Measurements from ENCODE around the gene MCHR1.

GRCh38 chr22:40685406-40685805 lies 6.1 kb downstream of the MCHR1 start:
- TF ChIP-seq ZBTB11 (CRISPR knock-in tag; IDR thresholded peaks at IDR 0.05): no peak
- TF ChIP-seq JUNB (CRISPR knock-in tag; conservative IDR thresholded peaks at IDR 0.05): no peak
- TF ChIP-seq CTCF (IDR thresholded peaks at IDR 0.05 in 2 of 3, conservative IDR thresholded peaks at IDR 0.05 in 1 of 3; ENCODE audit: insufficient read depth in 2 of 3, low read depth in 1 of 3, low read length in 3 of 3): no peak
- TF ChIP-seq, protein P1, sequence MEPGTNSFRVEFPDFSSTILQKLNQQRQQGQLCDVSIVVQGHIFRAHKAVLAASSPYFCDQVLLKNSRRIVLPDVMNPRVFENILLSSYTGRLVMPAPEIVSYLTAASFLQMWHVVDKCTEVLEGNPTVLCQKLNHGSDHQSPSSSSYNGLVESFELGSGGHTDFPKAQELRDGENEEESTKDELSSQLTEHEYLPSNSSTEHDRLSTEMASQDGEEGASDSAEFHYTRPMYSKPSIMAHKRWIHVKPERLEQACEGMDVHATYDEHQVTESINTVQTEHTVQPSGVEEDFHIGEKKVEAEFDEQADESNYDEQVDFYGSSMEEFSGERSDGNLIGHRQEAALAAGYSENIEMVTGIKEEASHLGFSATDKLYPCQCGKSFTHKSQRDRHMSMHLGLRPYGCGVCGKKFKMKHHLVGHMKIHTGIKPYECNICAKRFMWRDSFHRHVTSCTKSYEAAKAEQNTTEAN (CRISPR knock-in tag; IDR thresholded peaks at IDR 0.05): no peak
- no peak for TF ChIP-seq GATAD2B (IDR thresholded peaks at IDR 0.05; ENCODE audit: borderline replicate concordance)
- TF ChIP-seq BHLHE40 (IDR thresholded peaks at IDR 0.05; ENCODE audit: low read length): no peak
- TF ChIP-seq, protein P2, sequence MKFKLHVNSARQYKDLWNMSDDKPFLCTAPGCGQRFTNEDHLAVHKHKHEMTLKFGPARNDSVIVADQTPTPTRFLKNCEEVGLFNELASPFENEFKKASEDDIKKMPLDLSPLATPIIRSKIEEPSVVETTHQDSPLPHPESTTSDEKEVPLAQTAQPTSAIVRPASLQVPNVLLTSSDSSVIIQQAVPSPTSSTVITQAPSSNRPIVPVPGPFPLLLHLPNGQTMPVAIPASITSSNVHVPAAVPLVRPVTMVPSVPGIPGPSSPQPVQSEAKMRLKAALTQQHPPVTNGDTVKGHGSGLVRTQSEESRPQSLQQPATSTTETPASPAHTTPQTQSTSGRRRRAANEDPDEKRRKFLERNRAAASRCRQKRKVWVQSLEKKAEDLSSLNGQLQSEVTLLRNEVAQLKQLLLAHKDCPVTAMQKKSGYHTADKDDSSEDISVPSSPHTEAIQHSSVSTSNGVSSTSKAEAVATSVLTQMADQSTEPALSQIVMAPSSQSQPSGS (CRISPR knock-in tag; IDR thresholded peaks at IDR 0.05): no peak
- TF ChIP-seq YY1 (IDR thresholded peaks at IDR 0.05; ENCODE audit: borderline replicate concordance in 1 of 3, control insufficient read depth in 1 of 3, extremely low read depth in 1 of 3, insufficient read depth in 3 of 3, insufficient read length in 1 of 3, insufficient replicate concordance in 2 of 3, low read depth in 1 of 3, low read length in 2 of 3): no peak
- no peak for TF ChIP-seq NFYB (IDR thresholded peaks at IDR 0.05; ENCODE audit: extremely low read depth, insufficient read length)
- no peak for TF ChIP-seq MED1 (CRISPR knock-in tag; IDR thresholded peaks at IDR 0.05; ENCODE audit: borderline replicate concordance)
- no peak for TF ChIP-seq CREB1 (IDR thresholded peaks at IDR 0.05)
- no peak for TF ChIP-seq CREB1 (CRISPR knock-in tag; IDR thresholded peaks at IDR 0.05)
- no peak for TF ChIP-seq MAFK (IDR thresholded peaks at IDR 0.05; ENCODE audit: low read length)
- no peak for TF ChIP-seq YBX1 (IDR thresholded peaks at IDR 0.05)
- no peak for TF ChIP-seq ZFPM2 (CRISPR knock-in tag; IDR thresholded peaks at IDR 0.05)

Measured in K562 (cell line).